Neural cell (in vitro differentiated cells): ENCODE data around the gene CD300C. TPM values are rescaled to one million over a fixed set of nuclear protein-coding genes. Genes with fewer than 3 reads are reported as not detected.
"Not testable (repeated sequence)": the region's sequence is repeated elsewhere in the genome, so short reads cannot be mapped to it uniquely, and the experiment has no call there.

Experiments
- H2AFZ ChIP-seq: fragments of 200-600, 300-800 bp; sonication (generic), shearing (Covaris generic); 2 replicates; pipeline ENCODE4 v1.6.0; 2014; ENCODE audit warnings: low read depth, mild to moderate bottlenecking, antibody characterized with exemption, low read length, moderate library complexity
- H3F3A ChIP-seq: fragments of 200-600 bp; shearing (Covaris generic); 2 replicates; pipeline ENCODE4 v1.6.1; 2016; ENCODE audit warnings: mild to moderate bottlenecking, moderate library complexity, mixed read lengths, antibody characterized with exemption, low read length; ENCODE audit not compliant: insufficient read depth, poor library complexity, severe bottlenecking
- H3K27ac ChIP-seq: fragments of 200-600, 300-800 bp; sonication (generic), shearing (Covaris generic); 2 replicates; pipeline ENCODE4 v1.5.1; 2014; ENCODE audit warnings: mild to moderate bottlenecking, low read length, moderate library complexity
- H3K27me3 ChIP-seq: fragments of 300-800, 200-600 bp; sonication (generic), shearing (Covaris generic); 2 replicates; pipeline ENCODE4 v1.6.0; 2014; ENCODE audit warnings: mild to moderate bottlenecking, low read depth, low read length, moderate library complexity; ENCODE audit not compliant: insufficient read depth
- H3K36me3 ChIP-seq: fragments of 300-800, 200-600 bp; sonication (generic), shearing (Covaris generic); 2 replicates; pipeline ENCODE4 v1.5.1; 2014; ENCODE audit warnings: mild to moderate bottlenecking, antibody characterized with exemption, low read length, moderate library complexity; ENCODE audit not compliant: insufficient read depth
- H3K4me2 ChIP-seq: fragments of 300-800, 200-600 bp; sonication (generic), shearing (Covaris generic); 2 replicates; pipeline ENCODE4 v1.6.0; 2014; ENCODE audit warnings: mild to moderate bottlenecking, low read length
- H3K4me3 ChIP-seq: fragments of 300-800, 200-600 bp; sonication (generic), shearing (Covaris generic); 2 replicates; pipeline ENCODE4 v1.5.1; 2014; ENCODE audit warnings: mild to moderate bottlenecking, low read length, moderate library complexity
- H3K79me2 ChIP-seq: fragments of 200-600 bp; shearing (Covaris generic); replicated peaks from 2 replicates; pipeline ENCODE4 v1.6.0; 2014; ENCODE audit warnings: mild to moderate bottlenecking, low read length, moderate library complexity; ENCODE audit not compliant: insufficient read depth
- H3K9ac ChIP-seq: fragments of 300-800, 200-600 bp; sonication (generic), shearing (Covaris generic); 2 replicates; pipeline ENCODE4 v1.6.1; 2016; ENCODE audit warnings: mild to moderate bottlenecking, low read length, mixed read lengths
- H3K9me2 ChIP-seq: fragments of 200-600 bp; shearing (Covaris generic); 2 replicates; pipeline ENCODE4 v1.6.1; 2016; ENCODE audit warnings: mild to moderate bottlenecking, low read length, mixed read lengths; ENCODE audit not compliant: insufficient read depth
- H3K9me3 ChIP-seq: fragments of 200-600, 300-800 bp; sonication (generic), shearing (Covaris generic); 2 replicates; pipeline ENCODE4 v1.6.1; 2016; ENCODE audit warnings: mild to moderate bottlenecking, mixed run types, low read length, moderate library complexity, mixed read lengths
- H4K20me1 ChIP-seq: fragments of 200-600 bp; shearing (Covaris generic); 2 replicates; pipeline ENCODE4 v1.6.1; 2016; ENCODE audit warnings: mild to moderate bottlenecking, mixed run types; ENCODE audit not compliant: insufficient read depth
- EP300 ChIP-seq: fragments of 450-650 bp; conservative IDR thresholded peaks from 2 replicates; pipeline ENCODE4 v1.6.1; 2014; ENCODE audit warnings: antibody characterized with exemption, mild to moderate bottlenecking, moderate library complexity; ENCODE audit not compliant: poor library complexity, severe bottlenecking
- EZH2 ChIP-seq: fragments of 200-600, 300-800 bp; shearing (Covaris generic), sonication (generic); IDR thresholded peaks from 2 replicates; pipeline ENCODE4 v1.6.1; 2014; ENCODE audit warnings: antibody characterized with exemption, low read length, borderline replicate concordance, mild to moderate bottlenecking; ENCODE audit not compliant: insufficient read depth, poor library complexity, severe bottlenecking
- MXI1 ChIP-seq: fragments of 450-650 bp; conservative IDR thresholded peaks from 2 replicates; pipeline ENCODE4 v1.6.1; 2014; ENCODE audit warnings: antibody characterized with exemption, mild to moderate bottlenecking; ENCODE audit not compliant: poor library complexity, severe bottlenecking
- POLR2AphosphoS5 ChIP-seq: IDR thresholded peaks from 2 replicates; pipeline ENCODE4 v1.6.1; 2012
- RAD21 ChIP-seq: fragments of 450-650 bp; conservative IDR thresholded peaks from 2 replicates; pipeline ENCODE4 v1.6.1; 2014; ENCODE audit warnings: antibody characterized with exemption, mild to moderate bottlenecking, moderate library complexity
- SMC3 ChIP-seq: fragments of 450-650 bp; conservative IDR thresholded peaks from 2 replicates; pipeline ENCODE4 v1.6.1; 2014; ENCODE audit warnings: antibody characterized with exemption, mild to moderate bottlenecking, moderate library complexity; ENCODE audit not compliant: poor library complexity
- TAF1 ChIP-seq: IDR thresholded peaks from 2 replicates; pipeline ENCODE4 v1.6.1; 2012; ENCODE audit warnings: low read depth
- polyA plus RNA-seq: library from polyadenylated mRNA; depleted of rRNA; stranded (reverse); fragments of >200 nt; gene quantifications from 2 replicates; pipeline ENCODE4 v1.2.3, GENCODE V29; 2014
- TF ChIP-seq, protein P1 (sequence below): fragments of 450-650 bp; IDR thresholded peaks from 2 replicates; pipeline ENCODE4 v1.5.1; 2014; ENCODE audit warnings: antibody characterized with exemption, mild to moderate bottlenecking, moderate library complexity; ENCODE audit not compliant: poor library complexity, severe bottlenecking
- TF ChIP-seq, protein P2 (sequence below): IDR thresholded peaks from 2 replicates; pipeline ENCODE4 v1.6.1; 2012; ENCODE audit warnings: borderline replicate concordance

The CD300C gene
- polyA plus RNA-seq, 1 donor from 2014 or later: not detected

DNA sequence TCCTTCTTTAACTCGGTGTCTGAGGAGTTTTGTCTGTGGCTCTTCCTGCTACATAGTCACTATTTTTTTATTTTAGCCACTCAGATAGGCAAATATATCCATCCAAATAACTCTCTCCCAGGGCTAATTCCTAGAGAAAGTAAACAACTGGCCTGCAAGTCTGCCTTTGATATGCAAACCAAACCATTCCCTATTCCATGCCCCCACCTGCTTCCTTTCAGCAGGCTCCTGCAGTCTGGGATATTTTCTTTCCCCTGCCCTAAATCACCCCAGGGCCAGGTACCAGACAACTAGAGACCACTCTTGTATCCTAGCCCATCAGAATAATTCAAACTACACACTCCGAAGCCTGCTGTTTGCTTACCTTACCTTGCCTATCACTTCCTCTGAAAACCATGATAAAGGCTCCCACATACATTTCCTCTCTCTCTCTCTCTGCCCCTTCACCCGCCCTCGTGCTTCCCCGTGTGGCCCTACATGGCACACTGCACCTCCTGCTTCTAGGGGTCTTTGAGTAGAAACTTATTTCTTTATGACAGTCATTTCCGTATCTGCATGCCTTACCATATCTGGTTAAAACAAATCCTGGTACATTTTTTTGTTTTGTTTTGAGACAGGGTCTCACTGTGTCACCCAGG is 13.1 kb upstream of the CD300C start:
- Histone ChIP-seq H3K27me3 (no peaks in the 10 kb centered on the region), H3K4me3 (no peak overlapping the region), H3K27ac (no peak overlapping the region), H2AFZ (no peak overlapping the region), H3K9me2 (no peaks in the 10 kb centered on the region), H3K79me2 (no peaks in the 10 kb centered on the region), H3F3A (no peaks in the 10 kb centered on the region), H3K36me3 (no peaks in the 10 kb centered on the region), H3K4me2 (no peak overlapping the region), H3K9me3 (no peaks in the 10 kb centered on the region), H4K20me1 (no peaks in the 10 kb centered on the region), H3K9ac (no peak overlapping the region)
- TF ChIP-seq SMC3 (no peak), TAF1 (no peak), RAD21 (no peak), POLR2AphosphoS5 (no peak), EZH2 (no peak), MXI1 (no peak), EP300 (no peak)
- TF ChIP-seq, protein P1, sequence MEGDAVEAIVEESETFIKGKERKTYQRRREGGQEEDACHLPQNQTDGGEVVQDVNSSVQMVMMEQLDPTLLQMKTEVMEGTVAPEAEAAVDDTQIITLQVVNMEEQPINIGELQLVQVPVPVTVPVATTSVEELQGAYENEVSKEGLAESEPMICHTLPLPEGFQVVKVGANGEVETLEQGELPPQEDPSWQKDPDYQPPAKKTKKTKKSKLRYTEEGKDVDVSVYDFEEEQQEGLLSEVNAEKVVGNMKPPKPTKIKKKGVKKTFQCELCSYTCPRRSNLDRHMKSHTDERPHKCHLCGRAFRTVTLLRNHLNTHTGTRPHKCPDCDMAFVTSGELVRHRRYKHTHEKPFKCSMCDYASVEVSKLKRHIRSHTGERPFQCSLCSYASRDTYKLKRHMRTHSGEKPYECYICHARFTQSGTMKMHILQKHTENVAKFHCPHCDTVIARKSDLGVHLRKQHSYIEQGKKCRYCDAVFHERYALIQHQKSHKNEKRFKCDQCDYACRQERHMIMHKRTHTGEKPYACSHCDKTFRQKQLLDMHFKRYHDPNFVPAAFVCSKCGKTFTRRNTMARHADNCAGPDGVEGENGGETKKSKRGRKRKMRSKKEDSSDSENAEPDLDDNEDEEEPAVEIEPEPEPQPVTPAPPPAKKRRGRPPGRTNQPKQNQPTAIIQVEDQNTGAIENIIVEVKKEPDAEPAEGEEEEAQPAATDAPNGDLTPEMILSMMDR: no peak
- TF ChIP-seq, protein P2, sequence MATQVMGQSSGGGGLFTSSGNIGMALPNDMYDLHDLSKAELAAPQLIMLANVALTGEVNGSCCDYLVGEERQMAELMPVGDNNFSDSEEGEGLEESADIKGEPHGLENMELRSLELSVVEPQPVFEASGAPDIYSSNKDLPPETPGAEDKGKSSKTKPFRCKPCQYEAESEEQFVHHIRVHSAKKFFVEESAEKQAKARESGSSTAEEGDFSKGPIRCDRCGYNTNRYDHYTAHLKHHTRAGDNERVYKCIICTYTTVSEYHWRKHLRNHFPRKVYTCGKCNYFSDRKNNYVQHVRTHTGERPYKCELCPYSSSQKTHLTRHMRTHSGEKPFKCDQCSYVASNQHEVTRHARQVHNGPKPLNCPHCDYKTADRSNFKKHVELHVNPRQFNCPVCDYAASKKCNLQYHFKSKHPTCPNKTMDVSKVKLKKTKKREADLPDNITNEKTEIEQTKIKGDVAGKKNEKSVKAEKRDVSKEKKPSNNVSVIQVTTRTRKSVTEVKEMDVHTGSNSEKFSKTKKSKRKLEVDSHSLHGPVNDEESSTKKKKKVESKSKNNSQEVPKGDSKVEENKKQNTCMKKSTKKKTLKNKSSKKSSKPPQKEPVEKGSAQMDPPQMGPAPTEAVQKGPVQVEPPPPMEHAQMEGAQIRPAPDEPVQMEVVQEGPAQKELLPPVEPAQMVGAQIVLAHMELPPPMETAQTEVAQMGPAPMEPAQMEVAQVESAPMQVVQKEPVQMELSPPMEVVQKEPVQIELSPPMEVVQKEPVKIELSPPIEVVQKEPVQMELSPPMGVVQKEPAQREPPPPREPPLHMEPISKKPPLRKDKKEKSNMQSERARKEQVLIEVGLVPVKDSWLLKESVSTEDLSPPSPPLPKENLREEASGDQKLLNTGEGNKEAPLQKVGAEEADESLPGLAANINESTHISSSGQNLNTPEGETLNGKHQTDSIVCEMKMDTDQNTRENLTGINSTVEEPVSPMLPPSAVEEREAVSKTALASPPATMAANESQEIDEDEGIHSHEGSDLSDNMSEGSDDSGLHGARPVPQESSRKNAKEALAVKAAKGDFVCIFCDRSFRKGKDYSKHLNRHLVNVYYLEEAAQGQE: no peak

GRCh38 chr17:74558402-74558801 is 12.5 kb upstream of the CD300C start:
- H3K79me2 ChIP-seq, H2AFZ ChIP-seq, H3K36me3 ChIP-seq, H3K9me2 ChIP-seq, H3K9me3 ChIP-seq, H3K4me3 ChIP-seq, H3K9ac ChIP-seq, H3F3A ChIP-seq, H3K4me2 ChIP-seq, H3K27ac ChIP-seq, H3K27me3 ChIP-seq, H4K20me1 ChIP-seq: not testable (repeated sequence)

DNA sequence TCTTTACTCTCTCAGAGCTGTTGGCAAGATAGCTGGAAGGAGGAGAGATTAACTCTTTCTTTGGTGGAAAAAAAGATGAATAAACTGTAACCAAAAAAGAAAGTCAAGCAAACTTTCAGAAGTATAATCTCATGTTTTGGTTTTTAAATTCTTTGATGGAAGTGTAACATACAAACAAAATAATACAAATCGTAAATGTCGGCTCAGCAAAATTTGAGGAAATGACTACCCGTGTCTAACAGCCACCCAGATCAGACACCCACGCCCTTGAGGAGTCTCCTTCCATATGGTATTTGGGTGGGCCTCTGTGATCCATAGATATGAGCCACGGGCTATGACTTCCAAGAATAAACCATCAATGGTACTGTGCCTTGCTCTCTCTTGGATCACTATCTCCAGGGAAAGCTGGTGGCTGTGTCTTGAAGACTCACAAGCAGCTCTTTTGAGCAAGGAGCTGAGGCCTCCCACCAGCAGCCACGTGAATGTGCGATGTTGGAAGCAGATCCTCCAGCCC is 9.6 kb upstream of the CD300C start:
- no peak for TF ChIP-seq EP300
- TF ChIP-seq, protein P1: no peak
- TF ChIP-seq MXI1: no peak
- TF ChIP-seq EZH2: no peak
- TF ChIP-seq SMC3: no peak
- no peak for TF ChIP-seq TAF1
- TF ChIP-seq, protein P2: no peak
- Histone ChIP-seq H3K27ac (no peak overlapping the region), H3K79me2 (no peaks in the 10 kb centered on the region), H3F3A (no peaks in the 10 kb centered on the region), H2AFZ (no peak overlapping the region), H4K20me1 (no peaks in the 10 kb centered on the region), H3K9me3 (no peaks in the 10 kb centered on the region), H3K36me3 (no peaks in the 10 kb centered on the region), H3K4me2 (no peak overlapping the region), H3K9me2 (no peaks in the 10 kb centered on the region), H3K27me3 (no peaks in the 10 kb centered on the region), H3K4me3 (no peak overlapping the region), H3K9ac (no peak overlapping the region)
